Measurements from ENCODE around the gene DDX25. TPM values are rescaled to one million over a fixed set of nuclear protein-coding genes. Genes with fewer than 3 reads are reported as not detected.

The DDX25 gene
- total RNA-seq, 1 donor from 2014 or later, result not detected

DNA sequence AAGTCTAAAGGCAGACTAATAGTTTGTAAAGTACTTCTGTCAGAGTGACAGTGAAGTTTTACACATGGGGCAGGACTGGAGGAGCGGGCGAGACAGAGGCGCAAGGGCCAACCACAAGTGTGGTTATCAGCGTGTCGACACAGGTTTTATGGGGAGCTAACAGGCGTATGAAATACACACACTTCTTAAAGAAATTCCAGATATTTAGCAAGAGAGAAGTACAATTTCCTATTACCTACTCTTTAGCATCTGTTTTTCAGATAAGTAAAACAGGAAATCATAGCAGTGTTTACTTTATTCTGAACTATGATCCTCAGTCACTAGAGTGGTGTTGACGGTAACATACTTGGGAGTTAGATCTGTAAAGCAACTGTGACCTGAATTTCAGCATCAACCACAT, 64.0 kb downstream of the DDX25 start:
- Mint-ChIP-seq H3K27me3 (ENCODE audit: unreplicated experiment) (no peaks in the 10 kb centered on the region), H3K27ac (ENCODE audit: unreplicated experiment) (no peak overlapping the region), H3K4me3 (ENCODE audit: unreplicated experiment) (no peak overlapping the region), H3K36me3 (ENCODE audit: unreplicated experiment) (peaks cover 9% of the 10 kb centered on the region), H3K9me3 (ENCODE audit: unreplicated experiment) (peaks cover 5% of the 10 kb centered on the region), H3K4me1 (ENCODE audit: unreplicated experiment) (peaks cover 12% of the 10 kb centered on the region)
- TF ChIP-seq, protein P1, sequence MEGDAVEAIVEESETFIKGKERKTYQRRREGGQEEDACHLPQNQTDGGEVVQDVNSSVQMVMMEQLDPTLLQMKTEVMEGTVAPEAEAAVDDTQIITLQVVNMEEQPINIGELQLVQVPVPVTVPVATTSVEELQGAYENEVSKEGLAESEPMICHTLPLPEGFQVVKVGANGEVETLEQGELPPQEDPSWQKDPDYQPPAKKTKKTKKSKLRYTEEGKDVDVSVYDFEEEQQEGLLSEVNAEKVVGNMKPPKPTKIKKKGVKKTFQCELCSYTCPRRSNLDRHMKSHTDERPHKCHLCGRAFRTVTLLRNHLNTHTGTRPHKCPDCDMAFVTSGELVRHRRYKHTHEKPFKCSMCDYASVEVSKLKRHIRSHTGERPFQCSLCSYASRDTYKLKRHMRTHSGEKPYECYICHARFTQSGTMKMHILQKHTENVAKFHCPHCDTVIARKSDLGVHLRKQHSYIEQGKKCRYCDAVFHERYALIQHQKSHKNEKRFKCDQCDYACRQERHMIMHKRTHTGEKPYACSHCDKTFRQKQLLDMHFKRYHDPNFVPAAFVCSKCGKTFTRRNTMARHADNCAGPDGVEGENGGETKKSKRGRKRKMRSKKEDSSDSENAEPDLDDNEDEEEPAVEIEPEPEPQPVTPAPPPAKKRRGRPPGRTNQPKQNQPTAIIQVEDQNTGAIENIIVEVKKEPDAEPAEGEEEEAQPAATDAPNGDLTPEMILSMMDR (IDR thresholded peaks at IDR 0.05), result no peak
- DNase-seq (ENCODE audit: extremely low spot score, unreplicated experiment), result no peak

DNA sequence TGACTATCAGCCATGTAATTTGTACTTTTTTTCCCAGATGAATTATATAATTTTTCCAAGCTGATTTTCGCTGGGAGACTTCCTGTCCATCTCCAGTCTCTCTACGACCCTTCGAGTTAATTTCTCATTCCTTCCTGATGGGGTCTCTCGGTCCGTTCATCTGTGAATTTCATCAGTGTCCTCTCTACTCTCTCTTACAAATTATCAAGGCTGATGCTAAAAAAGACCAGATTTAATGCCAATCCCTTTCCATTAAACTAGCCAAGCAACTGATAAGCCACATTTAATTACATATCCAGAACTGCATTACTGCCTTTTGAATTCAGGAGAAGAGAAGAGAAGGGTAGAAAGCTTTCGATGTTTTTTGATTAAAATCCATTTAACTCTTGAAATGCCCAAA, 67.3 kb downstream of the DDX25 start:
- Mint-ChIP-seq H3K27ac (ENCODE audit: unreplicated experiment) (no peak overlapping the region), H3K9me3 (ENCODE audit: unreplicated experiment) (no peaks in the 10 kb centered on the region), H3K4me1 (ENCODE audit: unreplicated experiment) (peaks cover 9% of the 10 kb centered on the region)

DNA sequence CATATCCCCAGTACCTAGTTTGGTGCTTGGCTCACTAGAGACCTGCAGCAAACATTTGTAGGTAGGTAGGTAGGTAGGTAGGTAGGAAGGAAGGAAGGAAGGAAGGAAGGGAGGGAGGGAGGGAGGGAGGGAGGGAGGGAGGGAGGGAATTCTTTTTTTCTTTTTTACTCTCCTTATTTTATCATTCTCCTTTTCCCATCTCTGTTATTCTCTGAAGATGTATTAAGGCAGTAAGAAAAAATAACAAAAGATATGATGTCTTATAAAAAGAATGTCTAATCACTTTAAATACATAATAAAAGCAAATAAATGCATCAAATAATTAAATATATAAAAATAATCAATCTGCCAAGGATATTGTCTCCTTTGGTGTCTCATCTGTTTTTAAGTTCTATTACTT, 70.0 kb downstream of the DDX25 start:
- DNase-seq (ENCODE audit: extremely low spot score, unreplicated experiment), result no peak
- Mint-ChIP-seq H3K27ac (ENCODE audit: unreplicated experiment) (no peak overlapping the region), H3K4me3 (ENCODE audit: unreplicated experiment) (no peak overlapping the region), H3K36me3 (ENCODE audit: unreplicated experiment) (peaks cover 19% of the 10 kb centered on the region), H3K27me3 (ENCODE audit: unreplicated experiment) (no peaks in the 10 kb centered on the region), H3K9me3 (ENCODE audit: unreplicated experiment) (no peaks in the 10 kb centered on the region), H3K4me1 (ENCODE audit: unreplicated experiment) (peaks cover 12% of the 10 kb centered on the region)
- TF ChIP-seq, protein P1 (IDR thresholded peaks at IDR 0.05), result no peak

More for the DNA sequence above, 67.3 kb downstream of the DDX25 start:
- H3K4me3 Mint-ChIP-seq (ENCODE audit: unreplicated experiment), result no peak overlapping the region
- no peaks in the 10 kb centered on the region for H3K27me3 Mint-ChIP-seq (ENCODE audit: unreplicated experiment)
- TF ChIP-seq, protein P1 (IDR thresholded peaks at IDR 0.05), result no peak
- no peak for DNase-seq (ENCODE audit: extremely low spot score, unreplicated experiment)
- peaks cover 10% of the 10 kb centered on the region for H3K36me3 Mint-ChIP-seq (ENCODE audit: unreplicated experiment)

DNA sequence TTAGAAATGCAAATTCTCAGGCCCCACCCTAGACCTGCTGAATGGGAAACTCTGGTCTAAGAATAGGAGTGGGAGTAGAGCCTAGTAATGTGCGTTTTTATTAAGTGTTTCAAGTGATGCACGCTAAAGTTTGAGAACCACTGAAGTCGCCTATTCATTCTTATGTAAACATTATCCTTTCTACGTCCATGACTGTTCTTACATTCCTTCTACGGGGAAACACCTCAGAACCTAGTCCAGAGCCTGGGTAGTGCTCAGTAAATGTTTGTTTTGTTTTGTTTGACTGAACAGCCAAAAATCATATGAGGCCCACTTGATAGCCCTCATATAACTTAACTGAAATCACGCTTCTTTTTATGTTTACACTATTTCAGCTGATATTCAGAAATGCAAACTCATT, 71.3 kb downstream of the DDX25 start:
- no peaks in the 10 kb centered on the region for H3K9me3 Mint-ChIP-seq (ENCODE audit: unreplicated experiment)
- peaks cover 17% of the 10 kb centered on the region for H3K4me1 Mint-ChIP-seq (ENCODE audit: unreplicated experiment)
- H3K27me3 Mint-ChIP-seq (ENCODE audit: unreplicated experiment), result no peaks in the 10 kb centered on the region
- no peak overlapping the region for H3K27ac Mint-ChIP-seq (ENCODE audit: unreplicated experiment)
- TF ChIP-seq, protein P1 (IDR thresholded peaks at IDR 0.05), result no peak
- no peak for DNase-seq (ENCODE audit: extremely low spot score, unreplicated experiment)
- no peak overlapping the region for H3K4me3 Mint-ChIP-seq (ENCODE audit: unreplicated experiment)
- H3K36me3 Mint-ChIP-seq (ENCODE audit: unreplicated experiment), result peaks cover 15% of the 10 kb centered on the region

DNA sequence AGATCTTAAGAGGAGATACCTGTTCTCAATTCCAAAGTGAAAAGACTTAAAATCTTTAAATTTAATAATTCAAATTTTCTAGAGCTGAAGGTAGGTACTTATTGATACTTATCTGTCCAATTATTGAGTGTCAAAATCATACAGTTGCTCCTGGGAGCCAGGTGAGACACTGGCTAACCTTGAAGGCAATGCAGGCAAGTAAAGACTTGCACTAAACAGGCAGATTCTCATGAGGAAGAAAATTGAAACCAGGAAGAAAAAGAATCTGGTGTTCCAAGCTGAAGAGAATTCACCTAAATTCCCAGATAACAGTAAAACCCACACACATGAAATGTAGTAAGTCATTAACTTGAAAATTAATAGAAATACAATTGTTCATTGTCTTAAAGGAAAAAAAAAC, 71.8 kb downstream of the DDX25 start:
- Mint-ChIP-seq H3K27me3 (ENCODE audit: unreplicated experiment) (no peaks in the 10 kb centered on the region), H3K4me1 (ENCODE audit: unreplicated experiment) (peaks cover 18% of the 10 kb centered on the region), H3K27ac (ENCODE audit: unreplicated experiment) (no peak overlapping the region), H3K36me3 (ENCODE audit: unreplicated experiment) (peaks cover 13% of the 10 kb centered on the region), H3K4me3 (ENCODE audit: unreplicated experiment) (no peak overlapping the region), H3K9me3 (ENCODE audit: unreplicated experiment) (no peaks in the 10 kb centered on the region)
- no peak for DNase-seq (ENCODE audit: extremely low spot score, unreplicated experiment)
- TF ChIP-seq, protein P1 (IDR thresholded peaks at IDR 0.05), result no peak

Data from osteocyte (in vitro differentiated cells).